DOHH2 (cell line): Measurements from ENCODE around the gene ZNF181.

Experiments used
- H3F3A ChIP-seq: fragments of 200-600 bp; sonication (generic), shearing (Covaris generic); 2 replicates; pipeline ENCODE4 v1.6.0; 2016; ENCODE audit warnings: antibody characterized with exemption, mild to moderate bottlenecking; ENCODE audit not compliant: control insufficient read depth, insufficient read depth
- H3K27ac ChIP-seq: fragments of 200-600 bp; sonication (generic); 2 replicates; pipeline ENCODE4 v1.5.1; 2014; ENCODE audit warnings: low read depth, mild to moderate bottlenecking, low read length, moderate library complexity
- H3K27me3 ChIP-seq: fragments of 200-600 bp; sonication (generic); 2 replicates; pipeline ENCODE4 v1.6.1; 2014; ENCODE audit warnings: mild to moderate bottlenecking, low read length, mixed read lengths; ENCODE audit not compliant: control insufficient read depth
- H3K36me3 ChIP-seq: fragments of 200-600 bp; sonication (generic); 2 replicates; pipeline ENCODE4 v1.6.1; 2014; ENCODE audit warnings: mild to moderate bottlenecking, low read length, moderate library complexity, mixed read lengths; ENCODE audit not compliant: control insufficient read depth
- H3K4me1 ChIP-seq: fragments of 200-600 bp; sonication (generic); 2 replicates; pipeline ENCODE4 v1.6.1; 2014; ENCODE audit warnings: mild to moderate bottlenecking, low read length, mixed read lengths; ENCODE audit not compliant: control insufficient read depth
- H3K4me2 ChIP-seq: fragments of 200-600 bp; sonication (generic); 2 replicates; pipeline ENCODE4 v1.6.0; 2014; ENCODE audit warnings: mild to moderate bottlenecking, low read length, moderate library complexity
- H3K4me3 ChIP-seq: fragments of 200-600 bp; sonication (generic); 2 replicates; pipeline ENCODE4 v1.5.1; 2014; ENCODE audit warnings: mild to moderate bottlenecking, low read length, mixed read lengths
- H3K79me2 ChIP-seq: fragments of 200-600 bp; sonication (generic); 2 replicates; pipeline ENCODE4 v1.6.1; 2014; ENCODE audit warnings: mild to moderate bottlenecking, low read length, mixed read lengths; ENCODE audit not compliant: control insufficient read depth
- H3K9me2 ChIP-seq: fragments of 200-600 bp; sonication (generic); replicated peaks from 2 replicates; pipeline ENCODE4 v1.6.1; 2014; ENCODE audit warnings: mild to moderate bottlenecking, low read length, mixed read lengths; ENCODE audit not compliant: control insufficient read depth
- H3K9me3 ChIP-seq: fragments of 200-600 bp; sonication (generic); 2 replicates; pipeline ENCODE4 v1.6.1; 2014; ENCODE audit warnings: antibody characterized with exemption, low read length, mixed read lengths; ENCODE audit not compliant: control insufficient read depth, insufficient read depth
- H4K20me1 ChIP-seq: fragments of 200-600 bp; sonication (generic); 2 replicates; pipeline ENCODE4 v1.6.0; 2014; ENCODE audit warnings: low read depth, mild to moderate bottlenecking, antibody characterized with exemption, low read length, moderate library complexity; ENCODE audit not compliant: control insufficient read depth, insufficient read depth
- CTCF ChIP-seq: fragments of 200-600 bp; sonication (generic); IDR thresholded peaks from one replicate; pipeline ENCODE4 v1.5.1; 2014; ENCODE audit warnings: antibody characterized with exemption, mild to moderate bottlenecking, low read depth, low read length; ENCODE audit not compliant: poor library complexity, severe bottlenecking
- EZH2phosphoT487 ChIP-seq: fragments of 200-600 bp; sonication (generic); IDR thresholded peaks from 2 replicates; pipeline ENCODE4 v1.6.1; 2017; ENCODE audit warnings: borderline replicate concordance, mild to moderate bottlenecking, antibody characterized with exemption, low read length, moderate library complexity, mixed read lengths

ZNF181 gene

DNA sequence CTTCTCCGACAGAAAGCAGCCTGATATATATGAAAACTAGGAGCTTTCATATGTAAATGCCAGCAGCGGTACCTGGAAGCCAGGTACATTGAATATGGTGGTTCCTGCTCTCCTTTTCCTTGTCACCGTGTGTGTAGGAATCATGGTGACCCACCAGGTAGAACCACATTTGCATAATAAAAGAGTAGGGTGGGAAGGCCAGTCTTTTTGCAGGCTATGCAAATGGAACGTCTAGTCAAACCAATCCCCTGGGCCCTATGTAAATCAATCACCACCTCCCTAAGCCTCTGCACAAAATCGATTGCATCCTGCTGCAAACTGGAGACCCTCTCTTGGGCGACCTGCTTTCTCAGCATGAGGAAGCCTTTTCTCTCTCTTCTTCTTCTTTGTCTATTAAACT lies 22.2 kb upstream of the ZNF181 start:
- no peaks in the 10 kb centered on the region for H3K4me1 ChIP-seq
- no peaks in the 10 kb centered on the region for H3K79me2 ChIP-seq
- H3F3A ChIP-seq: no peaks in the 10 kb centered on the region
- H3K36me3 ChIP-seq: no peaks in the 10 kb centered on the region
- H3K4me2 ChIP-seq: no peak overlapping the region
- no peaks in the 10 kb centered on the region for H3K9me2 ChIP-seq
- H3K4me3 ChIP-seq: no peak overlapping the region
- H3K27me3 ChIP-seq: no peaks in the 10 kb centered on the region
- TF ChIP-seq CTCF: no peak
- TF ChIP-seq EZH2phosphoT487: no peak
- H3K9me3 ChIP-seq: peaks cover 19% of the 10 kb centered on the region
- H3K27ac ChIP-seq: no peak overlapping the region
- no peaks in the 10 kb centered on the region for H4K20me1 ChIP-seq

DNA sequence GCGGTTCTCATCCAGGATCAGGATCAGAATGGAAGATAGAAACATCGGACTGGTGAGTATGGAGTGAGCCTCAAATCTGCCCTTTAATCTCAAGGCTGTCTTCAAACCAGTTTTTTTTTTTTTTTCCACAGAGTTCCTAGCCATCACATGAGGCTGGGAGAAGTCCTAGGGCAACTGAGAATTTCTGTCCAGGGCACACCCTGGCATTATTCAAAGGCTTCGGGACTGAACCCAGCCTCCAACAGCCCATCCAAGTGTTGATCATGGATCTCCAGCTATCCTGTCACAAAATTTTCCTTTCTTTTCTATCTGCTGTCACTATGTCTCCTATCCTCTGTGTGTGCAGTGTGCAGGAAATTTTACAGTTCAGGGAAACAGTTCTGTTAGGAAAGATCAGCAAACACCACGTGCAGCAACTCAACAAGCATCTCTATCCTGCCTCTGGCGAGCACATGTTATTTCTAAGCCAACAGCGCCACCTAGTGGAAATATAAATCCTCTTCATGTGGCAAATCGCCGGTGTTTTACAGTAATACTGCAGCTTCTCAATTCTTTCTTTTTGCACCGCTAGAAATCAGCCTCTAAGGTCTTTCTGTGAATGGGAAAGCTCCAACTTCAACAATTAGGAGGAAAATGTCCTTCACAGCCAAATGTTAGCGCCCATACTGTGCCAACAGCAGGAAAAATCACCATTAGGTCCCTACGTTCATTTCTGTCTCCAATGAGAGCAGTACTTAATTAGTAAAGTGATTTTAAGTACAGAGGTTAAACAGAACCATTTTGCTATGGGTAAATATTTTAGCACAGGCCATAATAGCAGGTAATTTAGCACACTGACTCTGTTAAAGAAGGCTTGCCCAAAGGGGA lies 21.4 kb upstream of the ZNF181 start:
- Histone ChIP-seq H4K20me1 (no peaks in the 10 kb centered on the region), H3K4me1 (no peaks in the 10 kb centered on the region), H3K27me3 (no peaks in the 10 kb centered on the region), H3K27ac (no peak overlapping the region), H3K9me3 (peaks cover 19% of the 10 kb centered on the region), H3K4me3 (no peak overlapping the region), H3K36me3 (no peaks in the 10 kb centered on the region), H3K79me2 (no peaks in the 10 kb centered on the region), H3K9me2 (no peaks in the 10 kb centered on the region), H3K4me2 (no peak overlapping the region), H3F3A (no peaks in the 10 kb centered on the region)
- TF ChIP-seq EZH2phosphoT487 (no peak), CTCF (peak; percentile 68)

DNA sequence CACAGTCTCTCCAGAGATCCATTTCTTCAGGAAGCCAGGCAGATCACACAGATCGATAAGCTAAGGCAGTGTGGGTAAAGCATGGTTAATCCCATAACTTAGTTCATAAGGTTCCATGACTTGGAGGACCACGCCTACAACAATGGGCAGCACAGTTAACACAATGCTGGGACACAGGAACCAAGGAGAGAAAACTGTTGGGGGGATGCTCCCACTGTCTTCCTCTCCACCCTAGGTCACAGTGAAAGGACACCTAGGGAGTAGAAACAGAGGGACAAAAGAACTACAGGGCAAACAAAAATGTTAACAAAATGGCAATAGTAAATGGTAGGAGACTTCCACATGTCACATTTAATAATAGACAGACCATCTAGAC lies 20.8 kb upstream of the ZNF181 start:
- TF ChIP-seq CTCF (no peak), EZH2phosphoT487 (no peak)

More for the DNA sequence above, 20.8 kb upstream of the ZNF181 start:
- H3K9me3 ChIP-seq: peaks cover 19% of the 10 kb centered on the region
- H3K4me2 ChIP-seq: no peak overlapping the region
- H3K9me2 ChIP-seq: no peaks in the 10 kb centered on the region
- no peaks in the 10 kb centered on the region for H3K36me3 ChIP-seq
- H3K79me2 ChIP-seq: no peaks in the 10 kb centered on the region
- H3K4me3 ChIP-seq: no peak overlapping the region
- H3K4me1 ChIP-seq: no peaks in the 10 kb centered on the region
- no peaks in the 10 kb centered on the region for H3K27me3 ChIP-seq
- H3F3A ChIP-seq: no peaks in the 10 kb centered on the region
- no peak overlapping the region for H3K27ac ChIP-seq
- H4K20me1 ChIP-seq: no peaks in the 10 kb centered on the region
